ENCODE results near the gene COLEC12.

Gene COLEC12

GRCh38 chr18:355678-356077 lies 144.8 kb downstream of the COLEC12 start:
- H3K36me3 ChIP-seq (ENCODE audit: insufficient read depth, low read length): no peaks in the 10 kb centered on the region
- H3K27me3 ChIP-seq (ENCODE audit: insufficient read depth, low read length): no peaks in the 10 kb centered on the region
- no peaks in the 10 kb centered on the region for H3K4me1 ChIP-seq (ENCODE audit: insufficient read depth, low read length)
- H3K9me3 ChIP-seq (ENCODE audit: low read length): no peaks in the 10 kb centered on the region
- H3K4me3 ChIP-seq (ENCODE audit: low read length): no peak overlapping the region
- no peak overlapping the region for H2AFZ ChIP-seq (ENCODE audit: low read depth, low read length)

DNA sequence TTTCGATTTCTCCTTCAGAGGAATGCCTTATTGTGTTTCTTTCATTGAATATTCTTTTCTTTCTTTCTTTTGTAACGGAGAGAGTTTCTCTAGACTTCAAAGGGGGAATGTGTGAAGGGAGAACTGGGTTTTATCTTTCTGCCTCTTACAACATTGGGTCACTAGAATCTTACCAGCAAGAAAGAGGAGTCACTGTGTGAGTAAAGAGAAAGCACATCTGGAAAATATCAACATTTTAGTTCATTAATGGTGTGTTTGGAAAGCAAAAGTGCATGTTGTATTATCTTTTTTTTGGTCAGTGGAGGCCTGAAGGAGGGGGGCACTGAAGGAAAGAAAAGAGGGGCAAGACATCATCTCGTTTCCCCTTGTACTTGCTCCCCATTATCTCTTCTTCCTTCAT lies 146.0 kb downstream of the COLEC12 start:
- no peak overlapping the region for H2AFZ ChIP-seq (ENCODE audit: low read depth, low read length)
- no peaks in the 10 kb centered on the region for H3K4me1 ChIP-seq (ENCODE audit: insufficient read depth, low read length)
- no peak overlapping the region for H3K4me3 ChIP-seq (ENCODE audit: low read length)
- H3K27me3 ChIP-seq (ENCODE audit: insufficient read depth, low read length): no peaks in the 10 kb centered on the region
- H3K9me3 ChIP-seq (ENCODE audit: low read length): no peaks in the 10 kb centered on the region
- H3K36me3 ChIP-seq (ENCODE audit: insufficient read depth, low read length): no peaks in the 10 kb centered on the region

DNA sequence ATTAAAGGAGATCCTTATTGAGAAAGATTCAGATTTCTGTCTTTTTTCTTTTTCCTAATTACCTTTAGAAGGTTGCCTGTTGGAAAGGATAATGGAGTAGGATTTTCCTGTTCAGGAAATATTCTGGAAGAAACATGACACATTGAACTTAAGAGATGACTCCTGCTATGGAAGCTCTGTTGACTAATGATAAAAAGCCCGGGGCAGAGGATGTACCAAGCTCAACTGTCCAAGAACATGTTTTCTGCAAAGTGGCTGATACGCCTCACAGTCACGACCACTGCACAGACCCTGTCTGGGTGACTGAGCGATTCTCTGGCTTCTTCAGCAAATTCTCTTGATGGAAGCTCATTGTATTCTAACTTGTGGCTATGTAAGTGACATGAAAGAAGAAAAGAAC lies 146.5 kb downstream of the COLEC12 start:
- Histone ChIP-seq H3K4me1 (ENCODE audit: insufficient read depth, low read length) (no peaks in the 10 kb centered on the region), H3K4me3 (ENCODE audit: low read length) (no peak overlapping the region), H2AFZ (ENCODE audit: low read depth, low read length) (no peak overlapping the region), H3K9me3 (ENCODE audit: low read length) (no peaks in the 10 kb centered on the region), H3K36me3 (ENCODE audit: insufficient read depth, low read length) (no peaks in the 10 kb centered on the region), H3K27me3 (ENCODE audit: insufficient read depth, low read length) (no peaks in the 10 kb centered on the region)

- Histone ChIP-seq H3K4me1 (ENCODE audit: insufficient read depth, low read length) (no peaks in the 10 kb centered on the region), H3K4me3 (ENCODE audit: low read length) (no peak overlapping the region), H3K36me3 (ENCODE audit: insufficient read depth, low read length) (no peaks in the 10 kb centered on the region), H3K9me3 (ENCODE audit: low read length) (no peaks in the 10 kb centered on the region), H3K27me3 (ENCODE audit: insufficient read depth, low read length) (no peaks in the 10 kb centered on the region), H2AFZ (ENCODE audit: low read depth, low read length) (no peak overlapping the region)
Observed at GRCh38 chr18:352438-352837, 148.1 kb downstream of the COLEC12 start.

DNA sequence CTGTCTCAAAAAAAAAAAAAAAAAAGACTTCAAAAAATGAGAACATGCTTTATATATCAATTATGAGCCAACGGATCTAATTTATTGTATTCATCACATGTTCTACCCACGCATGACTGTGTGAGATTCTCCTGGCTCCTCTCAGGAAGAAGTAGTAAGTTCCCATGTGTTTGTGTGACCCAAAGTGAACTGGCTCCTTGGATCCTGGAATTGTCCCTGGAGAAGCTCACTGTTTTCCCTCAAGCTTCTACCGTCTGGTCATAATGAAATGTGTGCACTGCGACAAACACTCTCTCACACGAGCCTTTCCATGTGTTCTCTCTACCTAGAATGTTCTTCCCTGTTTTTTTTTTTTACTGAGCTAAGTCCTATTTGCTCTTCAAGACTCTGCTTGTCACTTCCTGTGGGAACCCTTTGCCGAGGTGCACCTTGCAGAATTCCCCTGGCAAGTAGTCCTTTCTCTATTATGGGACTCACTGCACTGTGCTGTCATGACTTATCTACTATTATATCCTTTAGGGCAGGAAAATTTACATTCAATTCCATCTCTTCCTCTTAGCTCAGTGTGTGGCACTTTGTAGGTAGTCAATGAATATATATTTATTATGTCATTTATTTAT lies 149.4 kb downstream of the COLEC12 start:
- Histone ChIP-seq H2AFZ (ENCODE audit: low read depth, low read length) (no peak overlapping the region), H3K4me1 (ENCODE audit: insufficient read depth, low read length) (no peaks in the 10 kb centered on the region), H3K4me3 (ENCODE audit: low read length) (no peak overlapping the region), H3K9me3 (ENCODE audit: low read length) (no peaks in the 10 kb centered on the region), H3K27me3 (ENCODE audit: insufficient read depth, low read length) (no peaks in the 10 kb centered on the region), H3K36me3 (ENCODE audit: insufficient read depth, low read length) (no peaks in the 10 kb centered on the region)

DNA sequence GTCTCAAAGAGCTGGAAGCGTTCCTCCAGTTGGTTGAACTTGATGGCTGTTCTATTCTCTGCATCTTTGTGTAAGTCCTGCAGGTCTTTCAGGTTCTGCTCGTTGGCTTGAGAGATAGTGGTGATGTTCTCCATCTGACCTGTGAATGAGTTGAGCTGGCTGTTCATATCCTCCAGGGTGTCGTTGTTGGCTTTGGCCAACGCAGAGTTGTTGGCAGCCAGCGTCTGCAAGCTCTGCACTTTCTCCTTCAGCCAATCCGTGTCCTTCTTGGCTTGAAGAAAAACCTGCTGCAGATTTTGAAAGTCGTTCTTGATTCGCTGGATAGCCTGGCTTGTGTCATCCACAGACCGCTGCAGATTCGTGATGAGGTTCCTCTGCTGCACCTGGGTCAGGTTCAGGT lies 153.9 kb downstream of the COLEC12 start:
- Histone ChIP-seq H2AFZ (ENCODE audit: low read depth, low read length) (no peak overlapping the region), H3K36me3 (ENCODE audit: insufficient read depth, low read length) (no peaks in the 10 kb centered on the region), H3K27me3 (ENCODE audit: insufficient read depth, low read length) (no peaks in the 10 kb centered on the region), H3K4me1 (ENCODE audit: insufficient read depth, low read length) (no peaks in the 10 kb centered on the region), H3K9me3 (ENCODE audit: low read length) (no peaks in the 10 kb centered on the region), H3K4me3 (ENCODE audit: low read length) (no peak overlapping the region)

DNA sequence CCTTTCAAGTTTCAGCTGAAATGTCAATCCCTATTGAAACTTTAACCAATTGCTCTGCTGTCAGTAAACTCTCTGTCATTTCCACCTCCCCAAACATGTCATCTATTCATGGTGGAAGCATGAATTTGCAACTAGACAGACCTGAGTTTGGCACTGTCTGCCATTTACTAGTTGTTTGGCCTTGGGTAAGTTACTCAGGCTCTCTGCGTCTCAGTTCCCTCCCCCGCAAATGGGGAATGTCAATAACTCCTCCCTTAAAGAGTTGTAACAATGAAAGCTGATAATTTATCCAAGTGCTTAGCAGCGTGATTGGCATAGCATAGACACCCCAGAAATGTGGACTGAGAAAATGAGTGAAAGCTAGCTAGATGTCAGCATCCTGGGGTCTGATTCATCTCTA lies 159.4 kb downstream of the COLEC12 start:
- no peaks in the 10 kb centered on the region for H3K36me3 ChIP-seq (ENCODE audit: insufficient read depth, low read length)
- H3K4me1 ChIP-seq (ENCODE audit: insufficient read depth, low read length): no peaks in the 10 kb centered on the region
- no peaks in the 10 kb centered on the region for H3K9me3 ChIP-seq (ENCODE audit: low read length)
- H3K27me3 ChIP-seq (ENCODE audit: insufficient read depth, low read length): no peaks in the 10 kb centered on the region
- no peak overlapping the region for H3K4me3 ChIP-seq (ENCODE audit: low read length)
- H2AFZ ChIP-seq (ENCODE audit: low read depth, low read length): no peak overlapping the region

DNA sequence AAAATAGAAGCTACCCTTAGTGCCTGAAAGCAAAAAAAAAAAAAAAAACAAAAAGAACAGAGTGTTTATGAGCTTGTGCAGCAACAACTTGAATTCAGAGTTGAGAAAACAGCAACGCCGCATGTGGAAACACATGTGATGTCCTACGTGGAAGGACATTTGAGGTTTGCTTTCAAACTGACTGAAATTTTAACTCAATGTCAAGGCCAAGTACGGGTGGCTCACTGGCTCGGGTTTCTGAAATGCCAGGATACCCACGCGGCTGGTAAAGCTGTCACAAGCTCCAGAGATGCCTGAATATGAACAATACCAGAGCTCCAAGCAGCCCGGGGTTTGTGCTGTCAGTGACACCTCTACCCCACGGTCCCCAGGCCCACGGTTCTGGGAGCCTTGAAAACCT lies 160.5 kb downstream of the COLEC12 start:
- H3K4me3 ChIP-seq (ENCODE audit: low read length): no peak overlapping the region
- no peaks in the 10 kb centered on the region for H3K36me3 ChIP-seq (ENCODE audit: insufficient read depth, low read length)
- no peaks in the 10 kb centered on the region for H3K4me1 ChIP-seq (ENCODE audit: insufficient read depth, low read length)
- no peaks in the 10 kb centered on the region for H3K27me3 ChIP-seq (ENCODE audit: insufficient read depth, low read length)
- H2AFZ ChIP-seq (ENCODE audit: low read depth, low read length): no peak overlapping the region
- H3K9me3 ChIP-seq (ENCODE audit: low read length): no peaks in the 10 kb centered on the region

DNA sequence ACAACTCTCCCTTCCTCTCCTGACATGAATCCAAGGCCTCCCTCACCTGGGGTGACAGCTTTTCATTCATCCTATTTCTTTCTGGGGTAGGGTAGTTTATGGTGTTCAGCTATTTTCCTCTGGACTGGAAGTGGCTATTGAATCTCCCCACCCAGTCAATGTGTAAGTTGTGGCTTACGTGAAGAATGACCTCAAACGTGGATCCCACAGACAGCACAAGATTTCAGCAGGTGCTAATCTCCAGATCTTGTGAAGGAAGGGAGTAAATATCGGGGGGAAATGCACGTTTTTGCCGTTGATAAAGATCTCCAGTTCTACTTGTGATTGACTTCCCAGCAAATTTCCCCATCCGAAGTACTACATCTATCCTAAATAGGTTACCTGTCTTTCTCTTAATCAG lies 161.3 kb downstream of the COLEC12 start:
- no peak overlapping the region for H2AFZ ChIP-seq (ENCODE audit: low read depth, low read length)
- H3K27me3 ChIP-seq (ENCODE audit: insufficient read depth, low read length): no peaks in the 10 kb centered on the region
- H3K4me3 ChIP-seq (ENCODE audit: low read length): no peak overlapping the region
- no peaks in the 10 kb centered on the region for H3K9me3 ChIP-seq (ENCODE audit: low read length)
- H3K36me3 ChIP-seq (ENCODE audit: insufficient read depth, low read length): no peaks in the 10 kb centered on the region
- H3K4me1 ChIP-seq (ENCODE audit: insufficient read depth, low read length): no peaks in the 10 kb centered on the region

GRCh38 chr18:336713-337112 lies 163.8 kb downstream of the COLEC12 start:
- H2AFZ ChIP-seq (ENCODE audit: low read depth, low read length): no peak overlapping the region
- H3K4me1 ChIP-seq (ENCODE audit: insufficient read depth, low read length): no peaks in the 10 kb centered on the region
- H3K36me3 ChIP-seq (ENCODE audit: insufficient read depth, low read length): no peaks in the 10 kb centered on the region
- H3K9me3 ChIP-seq (ENCODE audit: low read length): no peaks in the 10 kb centered on the region
- H3K4me3 ChIP-seq (ENCODE audit: low read length): no peak overlapping the region
- H3K27me3 ChIP-seq (ENCODE audit: insufficient read depth, low read length): no peaks in the 10 kb centered on the region

- no peaks in the 10 kb centered on the region for H3K27me3 ChIP-seq (ENCODE audit: insufficient read depth, low read length)
- no peak overlapping the region for H2AFZ ChIP-seq (ENCODE audit: low read depth, low read length)
- H3K9me3 ChIP-seq (ENCODE audit: low read length): no peaks in the 10 kb centered on the region
- no peaks in the 10 kb centered on the region for H3K4me1 ChIP-seq (ENCODE audit: insufficient read depth, low read length)
- no peaks in the 10 kb centered on the region for H3K36me3 ChIP-seq (ENCODE audit: insufficient read depth, low read length)
- H3K4me3 ChIP-seq (ENCODE audit: low read length): no peak overlapping the region
Observed at GRCh38 chr18:335733-336132, 164.8 kb downstream of the COLEC12 start.

GRCh38 chr18:334575-335132 lies 165.8 kb downstream of the COLEC12 start:
- Histone ChIP-seq H3K27me3 (ENCODE audit: insufficient read depth, low read length) (no peaks in the 10 kb centered on the region), H3K4me1 (ENCODE audit: insufficient read depth, low read length) (no peaks in the 10 kb centered on the region), H2AFZ (ENCODE audit: low read depth, low read length) (no peak overlapping the region), H3K9me3 (ENCODE audit: low read length) (no peaks in the 10 kb centered on the region), H3K36me3 (ENCODE audit: insufficient read depth, low read length) (no peaks in the 10 kb centered on the region), H3K4me3 (ENCODE audit: low read length) (no peak overlapping the region)

- H3K4me3 ChIP-seq (ENCODE audit: low read length): no peak overlapping the region
- H3K36me3 ChIP-seq (ENCODE audit: insufficient read depth, low read length): no peaks in the 10 kb centered on the region
- H3K27me3 ChIP-seq (ENCODE audit: insufficient read depth, low read length): no peaks in the 10 kb centered on the region
Observed at GRCh38 chr18:332721-333510, 167.6 kb downstream of the COLEC12 start.

More at GRCh38 chr18:332721-333510, 167.6 kb downstream of the COLEC12 start:
- no peaks in the 10 kb centered on the region for H3K9me3 ChIP-seq (ENCODE audit: low read length)
- H3K4me1 ChIP-seq (ENCODE audit: insufficient read depth, low read length): no peaks in the 10 kb centered on the region
- no peak overlapping the region for H2AFZ ChIP-seq (ENCODE audit: low read depth, low read length)
